Stimulated activated CD8-positive, alpha-beta memory T cell treated with anti-CD3 and anti-CD28 coated beads, Interleukin-15, amount 100 ng/mL, for 24 hours (primary cell): ENCODE data around the gene USP1.

Experiments
- DNase-seq: peaks from one replicate; pipeline ENCODE4 v3.0.0-alpha.2; 2020; ENCODE audit warnings: low read depth

The USP1 gene

GRCh38 chr1:62436466-62437272, at the start of gene USP1:
USP1 (plus strand) TSS chr1:62437049; CDS start chr1:62439868, 2,819 bp downstream.
- peak; percentile 81 for DNase-seq

GRCh38 chr1:62389531-62389930, 47.3 kb upstream of the USP1 start:
- no peak for DNase-seq

- no peak for DNase-seq
Measured at GRCh38 chr1:62390071-62390470, 46.8 kb upstream of the USP1 start.

- DNase-seq: no peak
Measured at GRCh38 chr1:62391369-62391971, 45.4 kb upstream of the USP1 start.

- no peak for DNase-seq
Measured at GRCh38 chr1:62392951-62393350, 43.9 kb upstream of the USP1 start.

- DNase-seq: no peak
Measured at GRCh38 chr1:62394646-62395045, 42.2 kb upstream of the USP1 start.

- DNase-seq: no peak
Measured at GRCh38 chr1:62395291-62395690, 41.6 kb upstream of the USP1 start.

- DNase-seq: no peak
Measured at GRCh38 chr1:62396871-62397270, 40.0 kb upstream of the USP1 start.

- DNase-seq: no peak
Measured at GRCh38 chr1:62397301-62397700, 39.5 kb upstream of the USP1 start.

GRCh38 chr1:62398377-62398776, 38.5 kb upstream of the USP1 start:
- DNase-seq: no peak

- no peak for DNase-seq
Measured at GRCh38 chr1:62401034-62401760, 35.7 kb upstream of the USP1 start.

- DNase-seq: no peak
Measured at GRCh38 chr1:62405247-62405646, 31.6 kb upstream of the USP1 start.

GRCh38 chr1:62406576-62406975, 30.3 kb upstream of the USP1 start:
- DNase-seq: no peak

- DNase-seq: no peak
Measured at GRCh38 chr1:62407398-62408009, 29.3 kb upstream of the USP1 start.

- no peak for DNase-seq
Measured at GRCh38 chr1:62415687-62416086, 21.2 kb upstream of the USP1 start.

GRCh38 chr1:62417351-62417999, 19.4 kb upstream of the USP1 start:
- no peak for DNase-seq

- DNase-seq: no peak
Measured at GRCh38 chr1:62420214-62420613, 16.6 kb upstream of the USP1 start.

GRCh38 chr1:62423580-62424242, 13.1 kb upstream of the USP1 start:
- DNase-seq: no peak

- no peak for DNase-seq
Measured at GRCh38 chr1:62424411-62424810, 12.4 kb upstream of the USP1 start.

GRCh38 chr1:62425041-62425440, 11.8 kb upstream of the USP1 start:
- no peak for DNase-seq

- DNase-seq: no peak
Measured at GRCh38 chr1:62426237-62426636, 10.6 kb upstream of the USP1 start.

GRCh38 chr1:62426794-62427193, 10.1 kb upstream of the USP1 start:
- no peak for DNase-seq
